Ecto neural progenitor cell (in vitro differentiated cells): Measurements from ENCODE around the gene CLBA1.

Experiments used
- DNase-seq: peaks from one replicate; pipeline ENCODE4 v3.0.0-alpha.2; 2018; ENCODE audit warnings: low spot score

The CLBA1 gene

GRCh38 chr14:104979758-104980610 lies 5.6 kb upstream of the CLBA1 start:
- no peak for DNase-seq

- no peak for DNase-seq
These were observed 4.7 kb upstream of the CLBA1 start for GRCh38 chr14:104980611-104981531.

- DNase-seq: no peak
These were observed 3.7 kb upstream of the CLBA1 start for GRCh38 chr14:104981699-104982541.

- DNase-seq: no peak
These were observed 2.9 kb upstream of the CLBA1 start for GRCh38 chr14:104982548-104983230.

GRCh38 chr14:104983231-104983721 lies 2.3 kb upstream of the CLBA1 start:
- no peak for DNase-seq

- DNase-seq: no peak
These were observed 1.3 kb upstream of the CLBA1 start for GRCh38 chr14:104984056-104984894.

- DNase-seq: no peak
These were observed 1.0 kb downstream of the CLBA1 start for GRCh38 chr14:104986487-104987164.

- no peak for DNase-seq
These were observed 3.8 kb downstream of the CLBA1 start for GRCh38 chr14:104989236-104989950.

- no peak for DNase-seq
These were observed 4.3 kb downstream of the CLBA1 start for GRCh38 chr14:104989951-104990303.

GRCh38 chr14:104991896-104992230 lies 6.3 kb downstream of the CLBA1 start:
- DNase-seq: no peak

- no peak for DNase-seq
These were observed 6.9 kb downstream of the CLBA1 start for GRCh38 chr14:104992501-104992900.

GRCh38 chr14:104993306-104993705 lies 7.7 kb downstream of the CLBA1 start:
- DNase-seq: no peak

GRCh38 chr14:104993808-104994591 lies 8.4 kb downstream of the CLBA1 start:
- no peak for DNase-seq

GRCh38 chr14:104994978-104995377 lies 9.4 kb downstream of the CLBA1 start:
- no peak for DNase-seq

GRCh38 chr14:104996032-104996431 lies 10.4 kb downstream of the CLBA1 start:
- no peak for DNase-seq

- DNase-seq: no peak
These were observed 10.9 kb downstream of the CLBA1 start for GRCh38 chr14:104996483-104996882.

GRCh38 chr14:104998801-104999200 lies 13.2 kb downstream of the CLBA1 start:
- no peak for DNase-seq

- no peak for DNase-seq
These were observed 13.8 kb downstream of the CLBA1 start for GRCh38 chr14:104999361-104999760.
